HK-2 (cell line): ENCODE measurements around the gene LYZL2.
A peak's percentile ranks its signal among the peaks of the same experiment; 100 is the strongest.
"Not testable (repeated sequence)": the region's sequence is repeated elsewhere in the genome, so short reads cannot be mapped to it uniquely, and the experiment has no call there.

Experiments used
- DNase-seq: peaks from one replicate; pipeline ENCODE4 v3.0.0-alpha.2; 2018; ENCODE audit not compliant: unreplicated experiment

LYZL2 gene

DNA sequence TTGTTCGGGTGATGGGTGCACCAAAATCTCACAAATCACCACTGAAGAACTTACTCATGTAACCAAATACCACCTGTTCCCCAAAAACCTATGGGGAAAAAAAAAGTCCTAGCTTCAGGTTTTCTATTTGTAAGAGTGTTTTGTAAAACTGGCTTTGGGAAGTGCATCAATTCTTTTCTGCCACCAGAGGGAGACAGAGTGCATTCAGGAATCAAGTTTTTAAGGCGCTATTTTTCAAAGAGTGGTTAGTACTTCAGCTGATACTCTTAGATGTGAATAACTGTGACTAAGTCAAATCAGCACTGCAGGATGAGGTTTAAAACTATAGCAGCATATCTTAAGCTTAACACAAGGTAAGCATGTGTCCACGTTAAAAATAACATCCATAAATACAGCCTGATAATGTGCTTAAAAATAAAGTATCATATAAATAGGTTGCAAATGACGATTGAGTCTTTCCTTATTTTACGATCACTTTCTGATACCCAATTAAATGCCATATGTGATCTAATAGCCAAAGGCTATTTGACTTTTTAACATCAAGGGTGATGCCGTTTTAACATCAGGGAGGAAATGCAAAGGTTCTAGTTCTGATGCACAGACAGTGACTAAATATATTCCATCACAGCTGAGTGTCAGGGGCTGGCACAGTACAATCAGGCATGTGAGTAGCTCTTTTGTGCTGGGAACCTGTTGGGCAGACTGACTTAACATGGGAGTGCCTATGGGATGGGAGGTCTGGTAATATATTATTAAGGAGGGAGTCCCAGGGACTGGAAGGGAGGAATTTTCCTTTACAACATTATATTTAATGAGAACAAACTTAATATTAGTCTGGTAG, 10.6 kb upstream of the LYZL2 start:
- no peak for DNase-seq

DNA sequence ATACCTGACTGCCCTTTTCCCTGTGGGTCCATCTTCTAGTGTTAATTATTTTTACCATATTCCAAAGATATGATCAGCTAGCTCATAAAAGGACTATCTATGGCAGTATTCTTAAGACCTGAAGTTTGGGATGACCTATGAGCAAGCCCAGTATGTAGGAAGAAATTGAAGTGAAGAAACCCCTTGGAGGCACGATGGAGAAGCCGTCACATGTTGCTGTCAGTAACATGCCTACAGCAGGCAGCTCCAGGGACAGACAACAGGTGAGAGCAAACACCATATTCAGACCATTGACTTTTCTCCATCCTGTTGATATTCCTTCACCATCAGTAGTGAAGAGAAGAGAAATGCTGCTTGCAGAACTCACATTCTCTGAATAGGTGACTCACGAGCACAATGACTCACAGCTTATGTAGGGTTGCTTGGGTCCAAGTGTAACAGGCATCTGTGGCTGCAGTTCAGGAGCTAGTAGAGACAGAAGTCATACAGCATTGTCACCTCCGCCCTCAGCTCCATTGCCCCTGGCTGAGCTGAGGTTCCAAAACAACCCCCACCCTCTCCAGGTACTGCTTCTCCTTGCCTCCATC, 8.4 kb upstream of the LYZL2 start:
- peak; percentile 24 for DNase-seq

DNA sequence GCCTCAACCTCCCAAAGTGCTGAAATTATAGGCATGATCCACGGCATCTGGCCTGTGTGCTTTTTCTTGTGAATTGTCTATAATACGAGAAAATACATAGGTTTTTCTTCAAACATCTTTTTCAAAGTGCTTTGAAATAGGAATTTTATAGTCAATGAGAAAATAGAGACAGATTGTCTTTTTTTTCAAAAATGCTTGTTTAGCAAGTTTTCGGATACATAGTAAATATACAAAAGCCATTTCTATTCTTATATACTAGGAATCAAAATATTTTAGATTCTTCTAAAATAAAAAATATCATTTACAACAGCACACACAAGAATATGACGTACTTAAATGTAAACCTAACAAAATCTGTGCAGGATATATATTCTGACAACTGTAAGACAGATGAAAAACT, 1.6 kb upstream of the LYZL2 start:
- DNase-seq = no peak

DNA sequence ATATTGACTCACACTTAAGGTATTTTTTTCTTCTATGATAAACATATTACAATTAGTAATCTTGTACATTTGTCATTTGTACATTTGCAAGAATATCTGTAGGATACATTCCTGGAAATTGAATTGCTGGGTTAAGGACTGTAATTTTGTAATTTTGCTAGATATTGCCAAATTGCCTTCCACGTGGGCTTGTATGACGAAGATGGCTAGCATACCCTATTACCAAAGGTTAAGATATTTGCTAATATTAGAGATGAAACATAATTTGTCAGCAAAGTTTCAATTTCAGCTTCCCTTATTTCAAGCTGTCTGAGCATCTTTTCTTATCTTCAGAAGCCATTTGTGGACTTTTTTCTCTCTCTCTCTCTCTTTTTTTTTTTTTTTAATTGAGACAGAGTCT, 1.0 kb upstream of the LYZL2 start:
- no peak for DNase-seq

DNA sequence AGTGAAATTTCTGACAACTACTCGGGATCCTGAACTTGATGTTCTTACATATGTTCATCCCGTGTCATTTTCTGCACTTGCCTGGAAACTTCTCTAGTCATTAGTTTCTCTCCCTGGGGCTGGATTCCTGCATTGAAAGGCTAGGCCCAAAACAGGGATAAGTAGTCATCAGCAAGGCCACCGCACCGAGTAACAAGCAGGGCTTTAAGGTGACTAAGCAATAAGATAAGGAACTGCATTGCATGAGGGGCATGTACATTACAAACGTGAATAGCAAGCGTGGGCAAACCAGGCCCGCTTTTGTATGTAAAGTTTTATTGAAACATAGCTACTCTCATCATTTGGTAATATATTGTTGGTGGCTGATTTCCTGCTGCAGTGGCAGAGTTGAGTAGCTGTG, 977 bp downstream of the LYZL2 start:
- DNase-seq = not testable (repeated sequence)

DNA sequence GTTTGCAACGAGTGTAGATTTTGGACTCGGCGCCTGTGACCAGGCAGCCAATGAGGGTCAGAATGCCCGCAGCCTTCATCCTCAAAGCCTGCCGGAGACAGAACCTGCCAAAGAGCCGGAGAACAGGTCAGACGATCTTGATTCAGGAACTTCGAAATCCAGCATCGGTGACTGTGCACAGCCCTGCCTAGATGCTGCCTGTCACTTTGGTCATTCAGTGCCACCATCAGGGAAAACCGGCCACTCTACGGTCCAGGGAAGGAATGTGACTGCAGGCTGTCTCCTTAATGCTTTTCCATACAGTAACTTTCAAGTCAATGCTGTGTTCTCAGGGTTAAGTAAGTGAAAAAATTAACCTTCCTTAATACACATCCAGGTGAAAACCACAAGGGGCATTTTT, 2.7 kb downstream of the LYZL2 start:
- DNase-seq = not testable (repeated sequence)

DNA sequence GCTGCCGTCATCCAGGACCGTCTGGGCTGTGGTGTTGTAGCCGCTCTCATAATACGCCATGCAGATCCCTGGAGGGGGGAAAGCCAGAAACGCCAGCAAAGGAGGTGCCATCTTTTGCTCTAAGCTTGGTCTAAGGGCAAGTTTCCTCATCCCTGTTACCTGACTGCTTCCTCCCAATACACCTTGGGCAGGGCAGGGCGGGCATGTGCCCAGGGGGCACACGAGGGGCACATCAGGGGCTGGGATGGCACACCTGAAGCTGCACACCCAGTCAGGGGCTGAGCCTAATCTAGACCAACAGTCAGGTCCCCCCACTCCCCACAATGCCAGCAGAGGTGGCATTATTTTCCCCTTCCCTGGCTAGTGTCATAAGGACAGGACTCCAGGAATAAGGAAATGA, 3.4 kb downstream of the LYZL2 start:
- DNase-seq = not testable (repeated sequence)

DNA sequence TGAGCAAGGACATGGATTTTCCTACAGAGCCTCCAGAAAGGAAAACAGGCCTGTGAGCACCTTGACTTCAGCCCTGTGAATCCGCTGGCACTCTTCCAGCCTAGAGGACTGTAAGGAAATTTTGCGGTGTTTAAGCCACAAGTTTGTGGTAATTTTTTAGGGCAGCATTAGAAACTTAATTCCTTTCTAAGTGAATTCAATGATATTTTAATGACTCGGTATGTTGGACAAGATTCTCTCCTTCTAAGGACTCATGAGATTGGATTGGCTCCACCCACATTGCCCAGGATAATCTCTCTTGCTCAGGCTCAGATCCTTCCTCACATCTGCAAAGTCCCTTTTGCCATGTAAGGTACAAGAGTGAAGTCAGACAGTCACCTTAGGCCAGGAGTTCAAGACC, 4.5 kb downstream of the LYZL2 start:
- no peak for DNase-seq

DNA sequence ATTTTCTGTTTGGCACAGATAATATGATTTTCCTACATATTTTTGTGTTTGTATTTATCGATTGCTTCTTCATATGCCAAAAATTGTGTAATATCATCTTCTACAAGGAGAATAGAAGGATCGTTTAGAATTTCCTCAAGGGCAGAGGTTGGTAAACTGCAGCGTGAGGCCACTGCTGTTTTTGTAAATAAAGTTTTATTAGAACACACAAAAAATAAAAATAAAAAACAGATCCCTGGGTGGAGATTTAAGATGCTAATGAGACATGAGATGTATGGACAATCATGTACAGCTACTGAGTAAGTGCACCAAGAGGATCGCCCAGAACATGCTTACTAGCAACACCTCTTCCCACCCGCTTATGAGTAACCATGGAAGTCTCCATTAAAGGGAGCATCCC, 9.6 kb downstream of the LYZL2 start:
- no peak for DNase-seq

DNA sequence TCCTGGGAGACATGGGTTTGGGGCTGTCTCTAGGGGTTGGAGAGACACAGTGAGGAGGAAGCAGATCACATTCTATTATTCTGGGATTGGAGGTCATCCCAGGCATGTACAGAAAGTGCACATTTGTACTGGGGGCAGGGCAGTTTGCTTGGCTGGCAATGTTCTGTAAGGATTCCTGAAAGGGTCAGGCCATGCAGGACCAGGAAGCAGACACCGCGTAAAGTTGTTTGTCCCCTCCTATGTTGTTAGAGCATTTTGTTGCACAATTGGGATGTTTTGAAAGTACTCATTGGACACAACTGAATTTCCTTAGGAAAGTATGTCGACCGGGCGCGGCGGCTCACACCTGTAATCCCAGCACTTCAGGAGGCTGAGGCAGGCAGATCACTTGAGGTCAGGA, 12.5 kb downstream of the LYZL2 start:
- no peak for DNase-seq

DNA sequence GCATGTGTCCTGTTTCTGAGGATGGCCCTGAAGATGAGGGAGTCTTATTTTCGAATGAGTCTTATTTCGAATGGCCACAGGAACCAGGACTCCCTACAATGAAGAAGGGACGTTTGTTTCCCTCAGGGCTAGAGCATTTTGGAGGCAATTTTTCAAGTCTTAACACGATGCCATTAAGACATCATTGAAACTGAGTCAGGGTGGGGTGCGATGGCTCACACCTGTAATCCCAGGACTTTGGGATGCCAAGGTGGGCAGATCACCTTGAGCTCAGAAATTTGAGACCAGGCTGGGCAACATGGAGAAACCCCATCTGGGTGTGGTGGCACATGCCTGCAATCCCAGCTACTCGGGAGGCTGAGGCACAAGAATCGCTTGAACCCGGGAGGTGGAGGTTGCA, 18.5 kb downstream of the LYZL2 start:
- DNase-seq = not testable (repeated sequence)

DNA sequence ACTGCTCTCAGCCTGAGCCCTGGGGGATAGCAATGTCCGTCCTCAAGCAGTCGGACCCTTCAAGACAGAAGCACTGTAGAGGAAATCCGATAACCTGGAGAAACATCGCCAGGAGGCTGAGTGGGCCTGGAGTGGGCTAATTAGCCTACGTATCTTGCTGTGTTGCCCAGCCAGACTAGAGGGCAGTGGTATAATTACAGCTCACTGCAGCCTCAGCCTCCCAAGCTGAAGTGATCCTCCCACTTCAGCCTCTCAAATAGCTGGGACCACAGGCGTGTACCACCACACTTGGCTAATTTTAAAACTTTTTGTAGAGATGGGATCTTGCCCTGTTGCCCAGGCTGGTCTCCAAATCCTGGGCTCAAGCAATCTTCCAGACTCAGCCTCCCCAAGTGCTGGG, 21.7 kb downstream of the LYZL2 start:
- DNase-seq = no peak

DNA sequence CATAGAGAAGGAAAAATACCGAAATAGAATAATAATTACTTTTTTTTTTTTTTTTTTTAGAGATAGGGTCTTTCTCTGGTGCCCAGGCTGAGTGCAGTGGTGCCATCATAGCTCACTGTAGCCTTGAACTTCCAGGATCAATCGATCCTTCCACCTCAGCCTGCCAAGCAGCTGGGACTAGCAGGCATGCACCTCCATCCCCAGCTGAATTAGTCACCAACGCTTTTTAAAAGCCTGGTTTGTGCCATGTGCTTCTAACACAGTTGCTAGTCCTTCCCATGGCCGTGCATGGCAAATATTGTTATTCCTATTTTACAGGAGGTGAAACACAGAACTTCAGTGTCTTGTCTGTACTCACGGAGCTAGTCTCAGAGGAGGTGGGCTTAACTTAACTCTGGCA, 23.2 kb downstream of the LYZL2 start:
- DNase-seq = no peak

DNA sequence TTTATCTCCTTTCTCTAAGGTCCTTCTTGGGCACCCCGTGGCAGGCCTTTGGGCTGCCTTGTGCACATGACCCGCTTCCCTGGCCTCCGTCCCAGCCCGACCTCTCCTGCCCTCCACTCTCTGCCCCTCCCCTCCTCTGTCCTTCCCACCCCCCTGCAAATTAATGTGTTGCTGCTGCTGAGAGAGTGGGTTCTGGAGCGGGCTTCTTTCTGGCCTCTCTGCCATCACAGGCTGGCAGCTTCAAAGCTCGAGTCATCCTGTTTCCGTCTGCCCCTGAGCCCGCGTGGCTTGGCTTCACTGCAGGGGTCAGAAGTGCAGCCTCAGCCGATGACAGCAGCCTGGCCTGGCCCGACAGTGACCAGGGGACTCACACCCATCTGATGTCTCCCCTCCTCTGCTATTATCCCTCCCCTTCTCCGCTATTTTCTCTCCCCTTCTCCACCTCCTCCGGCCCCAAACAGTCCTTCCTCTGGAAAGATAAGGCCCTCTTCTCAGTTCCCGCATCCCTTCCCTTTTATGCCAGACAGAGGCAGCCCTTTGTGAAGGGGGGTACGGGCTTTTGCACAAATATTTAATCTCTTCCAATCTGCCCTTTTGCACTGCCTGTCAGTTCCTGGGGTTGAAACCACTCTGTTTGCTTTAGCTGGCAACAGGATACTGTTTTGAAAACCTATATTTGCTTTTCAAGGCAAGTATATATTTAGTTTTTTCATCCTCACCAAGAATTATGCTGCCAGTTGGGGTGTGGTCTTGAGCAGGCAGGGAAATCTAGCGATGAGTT, 24.0 kb downstream of the LYZL2 start:
- not testable (repeated sequence) for DNase-seq

DNA sequence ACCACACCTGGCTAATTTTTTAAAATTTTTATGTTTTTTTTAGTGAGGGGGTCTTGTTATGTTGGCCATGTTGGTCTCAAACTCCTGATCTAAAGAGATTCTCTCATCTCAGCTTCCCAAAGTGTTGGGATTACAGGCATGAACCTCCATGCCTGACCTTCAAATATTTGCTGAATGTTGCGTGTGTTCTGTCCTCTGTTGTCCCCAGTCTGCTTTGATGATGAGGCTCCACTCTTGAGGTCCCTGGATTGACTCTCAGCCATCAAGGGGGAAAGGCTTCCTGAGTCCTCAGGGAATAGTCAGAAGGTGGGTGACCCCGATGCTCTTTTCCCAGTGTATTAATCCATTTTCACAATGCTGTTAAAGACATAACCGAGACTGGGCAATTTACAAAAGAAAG, 26.0 kb downstream of the LYZL2 start:
- DNase-seq = no peak

DNA sequence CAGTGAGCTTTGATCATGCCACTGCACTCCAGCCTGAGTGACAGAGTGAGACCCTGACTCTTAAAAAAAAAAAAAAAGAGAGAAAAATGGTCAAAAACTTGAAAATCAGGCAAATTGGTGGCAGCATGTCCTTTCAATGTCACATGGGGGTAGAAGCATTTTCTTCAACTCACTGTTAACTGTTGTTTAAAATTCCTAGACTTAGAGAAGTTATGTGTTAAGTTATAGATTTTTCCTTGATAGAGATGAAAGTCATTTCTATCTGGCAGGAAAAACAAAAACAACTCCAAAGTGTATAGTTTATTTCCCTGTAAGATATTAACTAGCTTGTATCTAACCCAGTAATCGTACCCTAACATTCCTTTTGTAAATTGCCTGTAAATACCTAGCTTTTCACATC, 26.8 kb downstream of the LYZL2 start:
- no peak for DNase-seq

DNA sequence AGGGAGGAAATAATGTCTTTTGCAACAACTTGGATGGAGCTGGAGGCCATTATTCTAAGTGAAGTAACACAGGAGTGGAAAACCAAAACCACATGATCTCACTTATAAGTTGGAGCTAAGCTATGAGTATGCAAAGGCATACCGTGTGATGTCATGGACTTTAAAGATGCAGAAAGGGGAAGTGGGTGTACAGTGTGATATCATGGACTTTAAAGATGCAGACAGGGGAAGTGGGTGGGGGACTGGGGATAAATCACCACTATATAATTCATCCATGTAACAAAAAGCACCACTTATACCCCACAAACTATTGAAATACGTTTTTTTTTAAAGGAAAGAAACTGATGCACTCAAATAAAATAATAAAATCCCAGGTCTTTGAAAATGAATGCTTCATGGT, 29.5 kb downstream of the LYZL2 start:
- no peak for DNase-seq

DNA sequence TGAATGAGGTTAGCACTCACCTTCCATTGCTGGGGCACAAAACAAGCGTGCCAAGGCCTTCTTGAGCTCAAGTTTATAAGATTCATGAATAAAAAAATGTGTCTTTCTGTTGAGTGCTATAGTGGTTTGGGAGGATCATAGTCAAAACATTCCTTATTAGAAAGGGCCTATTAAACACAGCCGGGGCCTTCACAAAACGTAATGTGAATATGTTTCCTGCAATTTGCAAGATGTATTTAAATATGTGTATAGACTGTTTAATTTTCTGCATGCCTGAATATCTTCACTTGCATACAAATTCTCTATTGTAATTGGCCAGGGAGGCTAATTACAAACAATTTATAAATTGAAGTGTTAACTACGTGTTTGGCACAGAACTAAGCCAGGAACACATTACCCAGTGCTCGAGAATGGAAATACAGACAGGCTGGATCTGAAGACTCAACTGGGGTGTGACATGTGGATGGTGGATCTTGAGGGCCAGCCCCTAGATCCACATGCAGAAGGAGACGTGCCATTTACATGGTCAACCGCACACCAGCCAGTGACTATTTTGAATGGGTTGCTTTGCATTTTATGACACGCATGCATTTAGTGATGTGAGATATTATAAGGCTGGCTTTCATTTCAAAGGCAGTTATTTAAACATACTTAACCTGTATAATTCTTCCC, 31.3 kb downstream of the LYZL2 start:
- no peak for DNase-seq

DNA sequence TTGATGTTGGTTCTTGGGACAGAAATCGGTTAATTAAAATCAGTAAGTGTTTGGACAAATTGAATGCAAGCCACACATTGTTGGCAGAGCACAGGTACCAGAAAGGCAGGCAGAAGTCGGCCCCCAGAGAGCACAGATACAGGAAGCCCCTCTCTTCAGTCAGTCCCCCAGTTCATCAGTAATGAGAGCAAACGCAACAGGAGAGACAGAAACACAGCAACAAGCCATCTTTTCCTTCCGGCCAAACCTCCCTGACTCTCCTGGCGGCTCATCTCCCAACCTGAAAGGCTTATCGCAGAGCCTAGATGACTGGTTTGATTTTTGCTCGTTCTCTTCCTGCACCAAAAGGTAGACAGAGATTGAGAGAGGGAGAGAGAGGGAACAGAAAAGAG, 32.1 kb downstream of the LYZL2 start:
- DNase-seq = not testable (repeated sequence)

DNA sequence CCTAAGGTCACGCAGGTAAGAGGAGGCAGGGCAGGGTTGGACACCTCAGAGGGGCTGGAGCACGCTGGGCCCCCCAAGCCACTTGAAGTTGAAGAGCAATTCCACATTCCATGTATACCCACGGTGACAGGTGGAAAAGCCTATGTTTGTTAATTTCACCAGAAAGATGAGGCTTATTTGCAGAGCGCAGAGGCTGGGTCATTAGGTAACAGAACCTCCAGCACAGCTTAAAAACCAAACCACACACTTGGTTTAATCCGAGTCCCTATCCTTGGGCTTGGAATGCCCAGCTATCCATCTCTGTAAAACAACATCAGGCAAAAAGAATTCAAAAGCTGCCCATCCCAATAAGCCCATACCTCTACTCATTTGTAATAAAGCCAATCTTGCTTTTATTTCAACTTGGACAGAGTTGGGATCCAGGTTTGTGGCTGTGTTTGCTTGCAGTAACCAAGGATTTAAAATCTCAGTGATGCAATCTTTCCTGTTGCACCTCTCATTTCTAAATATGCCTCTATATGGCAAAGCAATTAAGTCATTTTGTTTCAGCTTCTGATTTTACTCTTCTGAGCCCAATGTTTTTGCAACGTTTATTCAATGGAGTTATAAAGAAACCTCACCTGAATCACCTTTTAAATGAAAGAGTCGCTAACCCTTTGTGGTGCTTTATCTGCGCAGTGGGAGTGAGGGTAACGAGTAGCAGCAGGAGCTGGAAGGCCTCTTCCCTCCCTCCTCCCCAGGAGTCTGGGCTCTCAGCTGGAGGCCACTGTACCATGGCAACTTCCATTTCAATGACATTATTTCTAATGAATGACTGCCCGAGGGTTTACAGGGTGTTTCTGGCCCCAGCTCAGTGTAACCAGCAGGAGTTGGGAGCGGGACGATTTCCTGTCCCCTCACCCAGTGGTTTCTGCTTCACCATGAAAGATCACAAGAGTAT, 32.8 kb downstream of the LYZL2 start:
- DNase-seq = not testable (repeated sequence)

DNA sequence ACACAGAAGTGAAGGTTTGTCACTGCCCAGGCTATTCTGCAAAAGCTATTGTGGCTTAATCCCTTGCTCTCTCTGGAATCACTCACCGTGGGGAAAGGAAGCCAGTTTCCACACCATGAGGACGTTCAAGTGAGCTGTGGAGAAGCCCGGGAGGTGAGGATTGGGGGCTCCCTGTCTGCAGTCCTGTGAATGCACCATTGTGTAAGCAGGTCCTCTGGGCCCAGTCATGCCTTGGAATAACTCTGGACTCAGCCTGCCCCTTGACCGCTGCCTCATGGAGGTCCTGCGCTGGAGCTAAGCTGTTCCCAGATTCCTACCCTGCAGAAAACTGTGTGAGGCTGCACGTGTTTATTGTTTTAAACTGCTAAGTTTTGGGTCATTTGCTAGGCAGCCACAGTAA, 33.5 kb downstream of the LYZL2 start:
- DNase-seq = no peak
